Endodermal cell (in vitro differentiated cells): ENCODE measurements around the gene NOS1AP. TPM values are rescaled to one million over a fixed set of nuclear protein-coding genes. Genes with fewer than 3 reads are reported as not detected.

ENCODE experiments used
- DNase-seq: peaks from one replicate; pipeline ENCODE4 v3.0.0-alpha.2; 2017
- H3K27ac ChIP-seq: 2 replicates; pipeline ENCODE4 v1.5.1; 2013; ENCODE audit warnings: mild to moderate bottlenecking, low read depth, low read length, moderate library complexity
- H3K27me3 ChIP-seq: 2 replicates; pipeline ENCODE4 v1.6.1; 2013; ENCODE audit warnings: mild to moderate bottlenecking, low read length, moderate library complexity; ENCODE audit not compliant: insufficient read depth, control insufficient read depth, poor library complexity, severe bottlenecking
- H3K36me3 ChIP-seq: 2 replicates; pipeline ENCODE4 v1.7.0; 2013; ENCODE audit warnings: mild to moderate bottlenecking, low read length, moderate library complexity; ENCODE audit not compliant: control insufficient read depth, insufficient read depth
- H3K4me1 ChIP-seq: one replicate; pipeline ENCODE4 v1.7.0; 2013; ENCODE audit warnings: low read length; ENCODE audit not compliant: control insufficient read depth, insufficient read depth
- H3K4me3 ChIP-seq: 2 replicates; pipeline ENCODE4 v1.5.1; 2013; ENCODE audit warnings: mild to moderate bottlenecking, low read length, moderate library complexity
- H3K9ac ChIP-seq: 2 replicates; pipeline ENCODE4 v1.6.1; 2013; ENCODE audit warnings: mild to moderate bottlenecking, low read length, moderate library complexity; ENCODE audit not compliant: poor library complexity, severe bottlenecking; ENCODE audit errors: extremely low read depth
- H3K9me3 ChIP-seq: 2 replicates; pipeline ENCODE4 v1.6.1; 2013; ENCODE audit warnings: mild to moderate bottlenecking, low read length, moderate library complexity; ENCODE audit not compliant: control insufficient read depth
- H3K27ac Mint-ChIP-seq: 2 replicates; pipeline ENCODE4 v1.8.0; 2020; ENCODE audit warnings: mixed read lengths
- H3K27me3 Mint-ChIP-seq: 2 replicates; pipeline ENCODE4 v1.8.0; 2021; ENCODE audit warnings: mild to moderate bottlenecking, mixed read lengths; ENCODE audit not compliant: insufficient read depth
- H3K36me3 Mint-ChIP-seq: 2 replicates; pipeline ENCODE4 v1.8.0; 2020; ENCODE audit warnings: low read depth, mixed read lengths
- H3K4me1 Mint-ChIP-seq: 2 replicates; pipeline ENCODE4 v1.8.0; 2020; ENCODE audit warnings: mixed read lengths
- H3K4me3 Mint-ChIP-seq: 2 replicates; pipeline ENCODE4 v1.8.0; 2020; ENCODE audit warnings: mild to moderate bottlenecking, moderate library complexity, mixed read lengths
- H3K9me3 Mint-ChIP-seq: 2 replicates; pipeline ENCODE4 v1.8.0; 2020; ENCODE audit warnings: mild to moderate bottlenecking, mixed read lengths
- WGBS, 2 experiments: methylation state at CpG; one replicate each; pipeline versions ENCODE4 v1.1.5 to v1.1.7; 2013; ENCODE audit warnings: missing lambda C conversion rate in 2 of 2, mixed read lengths in 1 of 2; ENCODE audit not compliant: insufficient coverage in 1 of 2, insufficient read length in 1 of 2; 5-methylcytosine and 5-hydroxymethylcytosine counted together
- total RNA-seq, 2 donors: library from RNA; stranded (reverse); fragmentation: NEBNext Ultra II Directional in 1 of 2; extraction: Animal tissue kit (Norgen Biotek cat#: 25700) in 1 of 2; gene quantifications; 2 replicates in 1 of 2; 3 replicates in 1 of 2; pipeline ENCODE4 v1.2.1, GENCODE V29; 2021
- TF ChIP-seq, protein P1 (sequence below): fragments of 200-600 bp; sonication (generic); conservative IDR thresholded peaks from 2 replicates; pipeline ENCODE4 v1.5.0; 2021; ENCODE audit warnings: antibody characterized with exemption, mild to moderate bottlenecking

Gene NOS1AP
- total RNA-seq, 2 donors from 2014 or later = 4.8 to 5.9 TPM

DNA sequence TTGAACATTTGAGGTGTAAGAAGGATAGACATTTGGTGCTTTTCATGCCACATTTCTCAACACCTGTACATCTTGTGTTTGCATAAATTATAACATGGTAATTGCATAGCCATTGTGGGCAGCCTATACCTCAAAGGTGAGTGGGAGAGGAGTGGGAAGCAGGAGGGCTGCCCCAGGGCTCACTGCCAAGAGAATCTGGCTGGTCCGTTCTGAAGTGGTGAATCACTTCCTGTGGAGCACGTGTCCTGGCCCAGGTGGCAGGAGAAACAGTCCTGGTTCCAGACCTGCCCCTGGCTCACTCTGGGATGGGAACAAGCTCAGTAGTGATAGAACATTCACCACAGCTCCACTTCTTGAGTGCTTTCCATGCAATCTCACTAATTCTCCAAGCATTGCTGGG is 34.2 kb upstream of the NOS1AP start:
- 64 to 67% methylated on average over 2 of the region's 2 CpGs for WGBS, 2 experiments
- no peaks in the 10 kb centered on the region for H3K9me3 ChIP-seq
- H3K27me3 Mint-ChIP-seq = peaks cover 35% of the 10 kb centered on the region
- no peaks in the 10 kb centered on the region for H3K36me3 Mint-ChIP-seq
- H3K4me1 ChIP-seq = no peaks in the 10 kb centered on the region
- H3K9me3 Mint-ChIP-seq = no peaks in the 10 kb centered on the region
- no peak overlapping the region for H3K27ac Mint-ChIP-seq
- H3K4me3 Mint-ChIP-seq = no peak overlapping the region
- no peak overlapping the region for H3K27ac ChIP-seq
- no peak overlapping the region for H3K9ac ChIP-seq
- no peak overlapping the region for H3K4me3 ChIP-seq
- DNase-seq = no peak
- TF ChIP-seq, protein P1, sequence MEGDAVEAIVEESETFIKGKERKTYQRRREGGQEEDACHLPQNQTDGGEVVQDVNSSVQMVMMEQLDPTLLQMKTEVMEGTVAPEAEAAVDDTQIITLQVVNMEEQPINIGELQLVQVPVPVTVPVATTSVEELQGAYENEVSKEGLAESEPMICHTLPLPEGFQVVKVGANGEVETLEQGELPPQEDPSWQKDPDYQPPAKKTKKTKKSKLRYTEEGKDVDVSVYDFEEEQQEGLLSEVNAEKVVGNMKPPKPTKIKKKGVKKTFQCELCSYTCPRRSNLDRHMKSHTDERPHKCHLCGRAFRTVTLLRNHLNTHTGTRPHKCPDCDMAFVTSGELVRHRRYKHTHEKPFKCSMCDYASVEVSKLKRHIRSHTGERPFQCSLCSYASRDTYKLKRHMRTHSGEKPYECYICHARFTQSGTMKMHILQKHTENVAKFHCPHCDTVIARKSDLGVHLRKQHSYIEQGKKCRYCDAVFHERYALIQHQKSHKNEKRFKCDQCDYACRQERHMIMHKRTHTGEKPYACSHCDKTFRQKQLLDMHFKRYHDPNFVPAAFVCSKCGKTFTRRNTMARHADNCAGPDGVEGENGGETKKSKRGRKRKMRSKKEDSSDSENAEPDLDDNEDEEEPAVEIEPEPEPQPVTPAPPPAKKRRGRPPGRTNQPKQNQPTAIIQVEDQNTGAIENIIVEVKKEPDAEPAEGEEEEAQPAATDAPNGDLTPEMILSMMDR = no peak
- peaks cover 23% of the 10 kb centered on the region for H3K27me3 ChIP-seq
- no peaks in the 10 kb centered on the region for H3K36me3 ChIP-seq
- no peaks in the 10 kb centered on the region for H3K4me1 Mint-ChIP-seq

DNA sequence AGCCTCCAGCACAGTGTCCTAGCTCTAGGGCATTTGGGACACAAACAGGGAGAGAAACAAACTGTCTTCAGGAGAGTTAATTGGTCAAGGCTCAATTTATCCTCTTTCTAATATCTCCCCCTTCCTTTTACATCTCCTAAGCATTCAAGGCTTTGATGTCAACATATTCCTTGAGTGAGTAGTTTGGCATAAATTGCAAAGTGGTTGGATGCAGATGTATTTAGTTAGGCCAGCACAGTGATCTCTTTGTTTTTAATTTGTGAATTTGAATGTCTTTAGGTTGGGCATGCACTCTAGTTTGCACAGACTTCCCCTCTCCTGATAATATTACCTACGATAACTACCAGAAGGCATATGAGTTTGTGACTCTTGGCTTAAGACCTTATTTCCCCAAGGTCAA is 33.3 kb upstream of the NOS1AP start:
- Mint-ChIP-seq H3K36me3 (no peaks in the 10 kb centered on the region), H3K4me1 (peaks cover 4% of the 10 kb centered on the region), H3K27ac (no peak overlapping the region), H3K4me3 (no peak overlapping the region), H3K9me3 (no peaks in the 10 kb centered on the region), H3K27me3 (peaks cover 30% of the 10 kb centered on the region)
- TF ChIP-seq, protein P1 = no peak
- Histone ChIP-seq H3K4me1 (no peaks in the 10 kb centered on the region), H3K9ac (no peak overlapping the region), H3K36me3 (no peaks in the 10 kb centered on the region), H3K9me3 (no peaks in the 10 kb centered on the region), H3K27me3 (peaks cover 23% of the 10 kb centered on the region), H3K27ac (no peak overlapping the region), H3K4me3 (no peak overlapping the region)
- WGBS, 2 experiments = 88 to 91% methylated on average over 1 of the region's 1 CpG
- no peak for DNase-seq

DNA sequence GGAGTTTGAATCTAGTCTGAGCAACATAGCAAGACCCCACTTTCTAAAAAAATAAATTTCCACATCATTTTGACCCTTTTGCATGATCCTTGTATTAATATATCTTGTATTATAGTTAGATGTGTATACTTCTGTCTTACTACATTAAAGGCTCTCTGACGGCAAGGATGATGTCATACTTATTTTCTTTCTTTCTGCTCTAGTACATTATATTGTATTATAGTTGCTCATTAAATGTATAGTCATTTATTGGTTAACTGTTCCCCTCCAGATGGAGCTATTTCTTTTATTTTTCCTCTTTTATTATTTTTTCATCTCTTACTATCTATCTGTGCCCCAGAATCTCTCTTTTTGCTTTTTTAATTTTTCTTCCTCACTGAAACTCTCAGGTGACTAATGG is 30.9 kb upstream of the NOS1AP start:
- no peak overlapping the region for H3K27ac ChIP-seq
- Mint-ChIP-seq H3K36me3 (no peaks in the 10 kb centered on the region), H3K27ac (no peak overlapping the region), H3K4me3 (no peak overlapping the region), H3K4me1 (peaks cover 4% of the 10 kb centered on the region), H3K27me3 (peaks cover 14% of the 10 kb centered on the region), H3K9me3 (no peaks in the 10 kb centered on the region)
- H3K9ac ChIP-seq = no peak overlapping the region
- peaks cover 17% of the 10 kb centered on the region for H3K27me3 ChIP-seq
- H3K36me3 ChIP-seq = no peaks in the 10 kb centered on the region
- no peak overlapping the region for H3K4me3 ChIP-seq
- H3K9me3 ChIP-seq = no peaks in the 10 kb centered on the region
- no CpG with 5 or more reads among the region's 1 CpG for WGBS, 2 experiments
- no peak for DNase-seq
- TF ChIP-seq, protein P1 = no peak
- no peaks in the 10 kb centered on the region for H3K4me1 ChIP-seq
